ENCODE results near the gene EEPD1.
"Not testable (repeated sequence)": the region's sequence is repeated elsewhere in the genome, so short reads cannot be mapped to it uniquely, and the experiment has no call there.

EEPD1 gene

DNA sequence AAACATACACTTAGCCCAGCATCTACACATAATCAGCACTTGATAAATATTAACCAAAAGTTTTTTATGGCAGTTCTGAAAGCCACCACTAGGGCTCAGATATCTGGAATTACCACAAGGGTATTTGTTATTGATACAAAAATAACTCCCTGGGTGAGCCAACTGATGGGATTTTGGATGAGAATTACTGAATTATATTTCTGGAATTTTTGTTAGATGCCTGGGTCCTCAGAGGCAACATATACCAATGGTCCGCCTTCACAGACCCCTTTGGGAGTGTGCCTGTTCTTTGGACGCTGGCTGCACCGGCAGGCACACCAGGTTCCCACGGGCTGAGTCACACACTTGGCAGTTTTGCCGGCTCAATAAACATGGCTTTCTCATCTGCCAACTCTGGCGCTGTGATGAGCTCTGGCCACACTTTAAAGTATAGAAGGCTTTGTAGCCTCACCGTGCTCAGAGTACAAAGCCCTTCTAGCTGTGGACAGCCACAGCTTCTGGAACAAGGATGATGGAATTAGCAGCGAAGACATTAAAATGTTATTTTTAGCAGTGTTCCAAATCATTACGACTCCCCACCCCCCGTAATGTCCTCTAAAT lies 24.5 kb upstream of the EEPD1 start:
- DNase-seq (ENCODE audit: low read depth in 1 of 2, low spot score in 1 of 2) = no peak

DNA sequence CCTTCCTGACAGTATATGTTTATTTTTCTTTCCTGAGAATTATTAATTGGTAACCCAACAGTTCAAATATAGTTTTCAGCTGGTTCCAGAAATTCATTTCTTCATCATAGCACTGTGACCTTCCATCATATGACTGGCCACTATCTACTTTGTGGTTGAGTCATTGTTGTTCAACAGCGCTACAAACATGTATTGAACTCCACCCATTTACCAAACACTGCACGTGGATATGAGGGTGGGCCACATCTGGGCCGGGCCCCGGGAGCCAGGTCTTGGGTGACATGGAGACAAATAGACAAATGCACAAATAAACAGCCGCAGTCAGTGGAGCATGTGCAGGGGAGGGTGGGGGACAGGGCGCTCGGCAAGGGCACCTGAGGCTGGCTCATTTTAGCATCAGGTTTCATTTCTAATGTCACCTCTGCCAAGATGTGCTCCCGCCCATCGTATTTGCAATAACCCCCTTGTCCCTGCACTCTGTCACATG lies 24.0 kb upstream of the EEPD1 start:
- DNase-seq (ENCODE audit: low read depth in 1 of 2, low spot score in 1 of 2) = no peak

DNA sequence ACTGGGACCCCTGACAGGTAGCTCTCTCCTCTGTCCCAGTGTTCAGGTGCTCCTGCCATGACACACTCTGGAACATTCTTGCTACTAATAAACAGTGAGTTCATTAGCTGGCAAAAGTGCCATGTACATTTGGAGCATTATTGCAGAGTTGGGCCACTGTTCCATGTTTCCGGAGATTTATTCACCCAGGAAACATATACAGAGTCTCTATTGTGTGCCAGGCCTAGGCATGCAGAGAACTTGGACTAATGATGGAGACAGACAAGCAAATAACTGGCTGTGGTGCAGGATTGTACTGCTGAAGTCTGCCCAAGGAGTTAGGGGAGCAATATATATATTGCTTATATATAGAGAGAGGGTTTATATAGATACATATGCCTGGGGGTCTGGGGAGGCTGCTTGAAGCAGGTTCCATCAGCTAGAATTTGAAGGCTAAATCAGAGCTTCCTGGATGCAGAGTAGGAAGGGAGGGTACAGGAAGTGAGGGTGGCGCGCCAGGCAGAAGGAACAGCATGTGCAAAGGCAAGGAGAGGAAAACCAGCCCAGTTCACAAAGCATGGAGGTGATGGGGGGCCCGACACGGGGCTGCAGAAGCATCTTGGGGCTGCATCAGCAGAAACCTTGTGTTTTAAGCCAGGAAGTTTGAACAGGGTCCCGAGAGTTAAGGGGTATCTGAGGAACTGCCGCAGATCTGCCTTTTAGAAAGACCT lies 22.7 kb upstream of the EEPD1 start:
- DNase-seq (ENCODE audit: low read depth in 1 of 2, low spot score in 1 of 2) = no peak

DNA sequence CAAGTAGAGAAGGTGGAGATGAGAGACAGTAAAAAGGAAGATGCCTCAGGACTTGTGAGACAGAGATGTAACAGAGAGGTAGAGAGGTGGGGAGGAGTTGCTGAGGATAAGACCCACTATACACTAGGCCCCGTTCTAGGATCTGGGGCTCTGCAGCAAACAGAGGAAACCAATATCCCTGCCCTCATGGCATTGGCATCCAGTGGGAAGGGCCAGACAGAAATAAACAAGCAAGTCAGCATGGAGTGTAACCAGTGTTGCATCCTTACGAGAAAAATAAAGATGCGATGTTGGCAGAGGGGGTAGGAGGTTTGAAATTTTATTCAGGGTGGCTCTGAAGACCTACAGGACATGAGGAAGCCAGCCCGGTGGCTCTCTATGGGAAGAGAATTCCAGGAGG lies 22.0 kb upstream of the EEPD1 start:
- no peak for DNase-seq (ENCODE audit: low read depth in 1 of 2, low spot score in 1 of 2)

DNA sequence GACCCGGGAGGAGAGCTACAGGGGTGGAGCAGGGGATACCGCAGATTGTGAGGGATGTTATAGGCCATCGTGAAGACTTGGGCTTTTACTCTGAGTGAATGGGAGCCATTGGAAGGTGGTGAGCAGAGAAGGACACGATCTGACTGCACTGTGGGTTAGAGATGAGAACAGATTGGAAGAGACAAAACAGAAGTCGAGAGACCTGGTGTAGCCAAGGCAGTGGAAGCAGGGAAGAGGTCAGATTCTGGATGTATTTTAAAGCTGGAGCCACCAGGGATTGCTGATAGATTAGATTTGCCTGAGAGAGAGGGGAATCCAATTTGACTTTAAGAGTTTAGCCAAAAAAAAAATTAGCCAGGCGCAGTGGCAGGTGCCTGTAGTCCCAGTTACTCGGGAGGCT lies 21.6 kb upstream of the EEPD1 start:
- DNase-seq (ENCODE audit: low read depth in 1 of 2, low spot score in 1 of 2) = no peak

DNA sequence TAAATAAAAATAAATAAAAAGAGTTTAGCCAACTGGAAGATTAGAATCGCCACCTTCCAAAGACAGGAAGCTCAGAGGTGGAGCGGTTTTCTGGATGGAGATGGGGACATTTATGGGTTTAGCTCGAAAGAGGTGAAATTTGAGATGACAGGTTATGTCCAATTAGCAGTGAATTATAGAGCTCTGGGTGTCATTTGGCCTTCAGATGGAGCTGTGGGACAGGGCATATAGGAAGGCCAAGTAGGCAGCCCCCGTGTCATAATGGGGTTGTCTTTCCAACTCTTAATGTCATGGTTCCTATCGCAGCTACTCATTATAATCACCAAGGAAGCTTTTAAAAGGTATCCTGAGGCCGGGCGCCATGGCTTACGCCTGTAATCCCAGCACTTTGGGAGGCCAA lies 21.0 kb upstream of the EEPD1 start:
- no peak for DNase-seq (ENCODE audit: low read depth in 1 of 2, low spot score in 1 of 2)

DNA sequence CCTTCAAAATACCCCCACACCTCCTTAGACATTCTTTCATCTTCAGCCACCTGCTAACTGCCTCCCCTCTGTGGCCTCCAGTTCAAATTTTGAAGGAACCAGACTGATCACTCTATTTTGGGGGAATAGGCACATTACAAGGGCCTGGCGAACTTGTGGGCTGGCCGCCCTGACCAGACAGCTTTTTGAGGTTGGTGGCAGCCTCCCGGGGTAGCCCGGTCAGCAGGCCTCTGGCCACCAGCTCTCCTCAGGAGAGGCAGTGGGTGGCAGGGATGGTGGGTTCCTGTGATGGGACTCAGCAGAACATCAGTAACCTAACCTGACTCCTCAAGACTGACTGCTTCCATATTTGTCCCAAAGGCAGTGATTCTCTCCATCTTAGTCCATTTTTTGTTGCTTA lies 17.4 kb upstream of the EEPD1 start:
- DNase-seq (ENCODE audit: low read depth in 1 of 2, low spot score in 1 of 2) = no peak

DNA sequence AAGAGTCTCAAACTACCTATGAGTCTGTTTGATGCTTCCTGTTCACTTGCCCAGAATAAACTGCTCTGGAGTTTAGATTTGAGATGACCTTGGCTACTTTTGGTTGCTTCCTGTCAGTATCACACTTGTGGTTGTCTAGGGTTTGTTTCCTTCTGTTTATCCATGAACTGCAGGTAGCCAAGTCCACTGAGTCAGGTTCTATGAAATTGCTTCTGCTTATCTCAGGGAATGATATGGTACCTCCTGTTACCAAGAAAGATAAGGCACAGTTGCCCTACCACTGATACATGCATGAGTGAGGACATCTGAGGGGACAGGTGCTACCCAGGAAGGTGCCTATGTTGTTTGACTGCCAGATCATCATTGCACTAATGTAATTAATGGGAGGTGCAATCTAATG lies 15.8 kb upstream of the EEPD1 start:
- DNase-seq (ENCODE audit: low read depth in 1 of 2, low spot score in 1 of 2) = no peak

DNA sequence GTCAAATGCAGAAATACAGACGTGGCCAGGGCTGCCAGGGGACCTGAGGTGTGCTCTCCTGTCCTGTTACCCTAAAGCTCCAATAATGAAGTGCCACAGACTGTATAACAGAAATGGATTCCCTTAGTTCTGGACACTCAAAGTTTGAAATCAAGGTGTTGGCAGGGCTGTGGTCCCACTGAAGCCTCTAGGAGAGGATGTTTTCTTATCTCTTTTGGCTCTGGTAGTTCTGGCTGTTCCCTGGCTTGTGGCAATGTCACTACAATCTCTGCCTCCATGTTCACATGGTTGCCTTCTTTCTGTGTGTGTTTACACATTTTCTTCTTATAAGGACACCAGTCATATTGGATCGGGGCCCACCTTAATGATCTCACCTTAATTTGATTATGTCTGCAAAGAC lies 15.3 kb upstream of the EEPD1 start:
- DNase-seq (ENCODE audit: low read depth in 1 of 2, low spot score in 1 of 2) = no peak

DNA sequence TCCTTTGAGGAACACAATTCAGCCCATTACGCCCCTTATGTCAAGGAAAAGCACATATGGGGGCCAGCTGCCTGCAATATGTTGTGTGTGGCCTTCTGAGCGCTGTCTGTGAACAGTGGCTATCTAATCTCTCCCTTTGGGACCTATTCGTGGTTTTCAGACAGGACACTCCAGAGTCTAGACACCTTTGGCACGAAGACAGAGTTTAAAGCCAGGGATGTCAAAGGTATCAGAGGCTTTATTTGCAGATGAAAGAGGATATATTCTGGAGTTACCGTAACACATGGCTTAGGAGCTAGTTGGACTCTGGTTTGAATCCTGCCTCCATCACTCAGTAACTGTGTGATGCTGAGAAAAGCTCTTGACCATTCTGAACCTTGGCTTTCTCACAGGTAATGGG lies 14.8 kb upstream of the EEPD1 start:
- DNase-seq (ENCODE audit: low read depth in 1 of 2, low spot score in 1 of 2) = no peak

DNA sequence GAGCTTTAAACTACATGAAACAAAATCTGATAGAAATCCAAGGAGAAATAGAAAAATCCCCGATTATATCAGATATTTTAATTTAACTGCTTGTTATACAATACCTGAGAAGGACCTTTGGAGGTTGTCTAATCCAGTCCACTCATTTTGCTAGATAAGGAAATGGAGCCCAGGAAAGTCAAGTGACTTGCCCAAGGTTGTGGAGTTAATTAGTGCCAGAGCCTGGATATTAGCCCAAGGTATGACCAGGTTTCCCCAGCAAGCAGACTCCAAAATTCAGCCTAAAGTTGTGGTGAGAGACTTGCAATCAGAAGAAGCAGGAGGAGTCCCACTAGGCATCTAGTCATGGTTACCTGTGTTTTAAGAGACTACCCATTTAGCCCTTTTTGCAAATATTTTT lies 11.7 kb upstream of the EEPD1 start:
- no peak for DNase-seq (ENCODE audit: low read depth in 1 of 2, low spot score in 1 of 2)

DNA sequence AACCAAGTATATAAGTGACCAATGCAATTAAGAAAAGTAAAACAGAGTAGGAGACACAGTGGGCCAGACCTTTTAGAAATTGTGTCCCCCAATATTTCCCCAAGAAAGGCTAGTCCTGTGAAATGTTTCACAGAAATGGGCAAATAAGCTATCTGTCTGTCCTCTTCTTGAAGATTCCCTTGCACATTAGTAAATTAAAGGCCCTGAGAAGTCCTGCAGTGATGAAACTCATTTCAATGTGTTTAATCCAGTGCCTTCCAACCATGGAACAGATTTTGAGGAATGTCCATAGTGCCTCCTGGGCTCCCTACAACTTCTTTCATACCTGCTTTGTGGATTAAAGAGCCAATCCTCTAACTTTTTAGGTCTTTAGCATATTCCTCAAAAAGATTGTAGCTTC lies 11.2 kb upstream of the EEPD1 start:
- DNase-seq (ENCODE audit: low read depth in 1 of 2, low spot score in 1 of 2) = no peak

DNA sequence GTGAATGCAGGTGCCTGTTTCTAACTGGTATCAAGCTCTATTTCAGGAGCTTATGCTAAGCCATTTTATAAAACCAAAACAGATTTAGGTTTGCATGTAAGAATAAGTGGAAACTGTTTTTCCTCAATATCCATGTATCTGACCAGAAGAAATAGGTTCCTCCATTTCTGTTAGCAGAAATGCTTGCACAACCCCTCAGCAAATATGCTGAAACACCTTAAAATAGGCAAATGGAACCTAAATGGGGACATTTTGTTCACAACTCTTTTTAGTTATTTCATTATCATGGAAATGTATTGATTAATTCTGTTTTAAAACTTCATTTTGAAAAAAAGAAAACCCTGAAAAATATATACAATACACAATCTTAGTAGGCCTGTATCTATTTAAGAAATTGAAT lies 8.9 kb upstream of the EEPD1 start:
- DNase-seq (ENCODE audit: low read depth in 1 of 2, low spot score in 1 of 2) = no peak

DNA sequence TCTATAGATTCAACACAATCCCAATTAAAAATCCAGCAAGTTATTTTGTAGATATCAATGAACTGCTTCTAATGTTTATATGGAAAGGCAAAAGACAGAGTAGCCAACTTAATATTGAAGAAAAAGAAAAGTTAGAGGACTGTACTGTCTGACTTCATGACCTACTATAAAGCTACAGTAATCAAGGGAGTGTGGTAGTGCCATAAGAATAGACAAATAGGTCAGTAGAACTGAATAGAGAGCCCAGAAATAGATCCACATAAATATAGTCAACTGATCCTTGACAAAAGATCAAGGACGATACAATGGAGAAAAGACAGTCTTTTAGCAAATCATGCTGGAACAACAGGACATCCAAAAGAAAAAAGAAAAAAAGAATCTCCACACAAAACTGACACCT lies 7.4 kb upstream of the EEPD1 start:
- no peak for DNase-seq (ENCODE audit: low read depth in 1 of 2, low spot score in 1 of 2)

DNA sequence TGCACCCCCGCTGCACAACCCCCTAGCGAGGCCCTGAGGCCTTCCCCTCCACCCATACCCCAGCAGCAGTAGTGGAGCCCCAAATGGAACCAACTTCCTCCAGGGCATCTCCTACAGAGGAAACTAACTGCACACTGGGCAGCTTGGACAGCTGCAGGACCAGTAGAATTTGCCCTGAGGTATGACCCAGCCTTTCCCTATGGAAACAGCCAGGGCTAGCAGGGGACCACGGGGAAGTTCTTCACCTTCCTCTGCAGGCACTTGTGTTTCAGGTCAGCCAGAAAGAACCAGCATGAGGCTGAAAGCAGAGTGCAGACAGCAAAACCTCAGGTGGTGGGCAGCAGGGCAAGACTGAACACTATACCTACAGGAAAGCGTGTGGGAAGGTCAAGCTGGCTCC lies 5.7 kb upstream of the EEPD1 start:
- no peak for DNase-seq (ENCODE audit: low read depth in 1 of 2, low spot score in 1 of 2)

DNA sequence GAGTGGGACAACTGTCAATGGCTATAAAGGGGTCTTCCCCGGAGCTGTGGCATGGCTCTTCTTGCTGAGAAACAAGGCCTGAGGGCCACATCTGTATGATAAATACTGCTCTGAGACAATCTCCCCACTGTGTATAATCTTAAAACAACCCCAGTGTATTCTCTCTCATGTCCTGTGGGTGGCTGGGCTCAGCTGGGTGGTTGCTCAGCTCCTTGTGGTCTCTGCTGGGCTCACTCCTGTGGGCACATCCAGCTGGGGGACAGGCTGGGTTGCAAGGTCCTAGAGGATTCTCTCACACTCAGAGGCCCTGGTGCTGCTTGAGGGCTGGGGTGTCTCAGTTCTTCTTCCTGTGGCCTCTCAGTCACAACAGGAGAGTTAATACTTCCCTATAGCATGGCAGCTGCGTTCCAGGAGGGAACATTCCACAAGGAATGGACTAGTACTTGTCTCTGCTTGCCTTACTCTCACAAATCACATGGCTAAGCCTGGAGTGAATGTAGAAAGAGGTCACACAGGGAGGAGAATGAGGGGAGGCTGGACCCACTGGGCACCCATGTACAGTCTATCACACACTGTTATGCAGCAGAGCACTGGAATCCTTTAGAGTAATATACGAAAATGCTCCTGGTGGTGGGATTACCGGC lies 4.5 kb upstream of the EEPD1 start:
- no peak for DNase-seq (ENCODE audit: low read depth in 1 of 2, low spot score in 1 of 2)

DNA sequence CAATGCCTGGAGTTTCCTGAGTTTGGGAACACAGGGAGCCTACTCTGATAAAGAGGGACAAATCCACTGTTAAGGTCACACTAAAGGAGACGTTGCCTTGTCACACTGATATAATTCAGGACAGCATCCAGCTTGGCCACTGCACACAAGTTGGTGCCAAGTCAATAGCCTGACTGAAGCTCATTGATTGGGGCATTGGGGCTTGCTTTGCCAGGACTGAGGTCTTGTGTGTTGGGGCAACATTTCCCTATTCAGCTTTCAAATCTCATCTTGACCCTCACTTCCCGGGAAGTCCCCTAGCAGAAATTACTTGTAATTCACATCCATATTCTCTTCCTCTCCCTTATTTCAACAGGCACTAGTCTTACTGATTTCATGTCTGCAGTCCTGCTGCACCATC lies 3.8 kb upstream of the EEPD1 start:
- DNase-seq (ENCODE audit: low read depth in 1 of 2, low spot score in 1 of 2) = not testable (repeated sequence)

DNA sequence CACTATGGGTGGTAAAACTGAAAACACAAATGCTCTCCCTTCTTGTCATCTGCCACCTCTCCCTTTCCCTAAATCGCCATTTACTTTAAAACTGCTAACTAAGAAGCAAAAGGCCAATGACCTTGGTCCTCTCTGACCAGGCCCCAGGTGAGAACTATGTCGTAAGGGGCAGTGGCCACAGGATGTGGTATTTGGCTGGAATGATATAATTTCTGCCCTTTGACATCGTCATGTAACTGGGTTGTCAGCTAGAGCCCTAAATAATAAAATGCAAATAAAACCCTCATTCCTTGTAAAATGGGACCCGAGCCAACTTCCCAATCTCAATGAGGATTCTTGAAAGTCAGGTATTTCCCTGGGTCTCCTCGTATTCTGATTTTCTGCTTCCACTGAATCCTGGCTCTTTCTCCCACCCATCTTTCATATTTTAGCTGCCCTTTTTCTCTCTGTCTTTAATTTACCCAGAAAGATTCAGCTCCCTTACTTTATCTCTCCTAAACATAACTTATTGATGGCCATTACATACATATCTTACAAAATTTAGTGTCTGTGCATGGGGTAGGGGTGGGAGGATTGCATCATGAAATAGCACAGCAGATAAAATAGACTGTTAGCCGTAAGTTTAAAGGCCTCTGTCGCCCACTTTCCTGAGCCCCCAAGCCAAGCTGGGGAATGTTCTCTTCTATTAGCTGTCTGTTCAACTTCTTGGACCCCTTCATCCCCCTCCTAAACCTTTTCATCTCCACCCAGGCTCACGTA lies 3.2 kb upstream of the EEPD1 start:
- DNase-seq (ENCODE audit: low read depth in 1 of 2, low spot score in 1 of 2) = no peak

DNA sequence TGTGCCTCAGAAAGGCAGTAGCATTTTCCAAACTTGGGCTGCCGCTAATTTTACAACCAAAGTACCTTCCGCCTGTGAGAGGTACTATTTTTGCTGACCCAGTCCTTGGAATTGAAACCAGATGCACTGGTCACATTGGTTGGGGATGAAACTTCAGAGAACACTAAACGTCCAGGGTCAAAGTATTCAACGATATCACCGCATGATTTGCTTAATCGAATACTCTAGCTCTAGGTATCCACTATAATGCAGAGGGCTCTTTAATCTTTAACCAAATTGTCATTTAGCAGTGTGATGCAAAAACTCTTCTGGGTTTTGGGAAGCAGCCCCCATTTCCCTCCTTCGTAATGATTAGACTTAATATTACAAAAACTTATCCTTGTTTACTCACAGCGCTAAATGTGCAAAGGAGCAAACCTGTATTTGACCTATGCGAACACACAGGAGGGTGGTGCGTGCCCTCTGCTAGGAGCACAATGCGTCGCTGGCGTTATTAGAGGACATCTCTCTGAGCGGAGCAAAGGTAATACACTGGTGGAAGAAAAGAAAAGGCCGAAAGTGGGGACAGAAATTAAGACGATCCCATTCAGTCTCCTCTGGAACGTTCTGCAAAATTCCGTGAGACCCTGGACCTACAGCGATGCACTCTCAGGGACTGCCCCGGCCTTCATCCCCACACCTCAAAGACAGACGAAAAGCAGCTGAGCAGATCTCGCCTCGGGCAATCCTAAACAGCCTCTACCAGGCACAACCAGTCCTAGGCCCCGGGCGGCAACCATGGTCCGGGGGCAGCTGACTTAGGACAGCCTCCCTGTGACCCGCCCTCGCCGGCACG lies 916 bp upstream of the EEPD1 start:
- no peak for DNase-seq (ENCODE audit: low read depth in 1 of 2, low spot score in 1 of 2)

DNA sequence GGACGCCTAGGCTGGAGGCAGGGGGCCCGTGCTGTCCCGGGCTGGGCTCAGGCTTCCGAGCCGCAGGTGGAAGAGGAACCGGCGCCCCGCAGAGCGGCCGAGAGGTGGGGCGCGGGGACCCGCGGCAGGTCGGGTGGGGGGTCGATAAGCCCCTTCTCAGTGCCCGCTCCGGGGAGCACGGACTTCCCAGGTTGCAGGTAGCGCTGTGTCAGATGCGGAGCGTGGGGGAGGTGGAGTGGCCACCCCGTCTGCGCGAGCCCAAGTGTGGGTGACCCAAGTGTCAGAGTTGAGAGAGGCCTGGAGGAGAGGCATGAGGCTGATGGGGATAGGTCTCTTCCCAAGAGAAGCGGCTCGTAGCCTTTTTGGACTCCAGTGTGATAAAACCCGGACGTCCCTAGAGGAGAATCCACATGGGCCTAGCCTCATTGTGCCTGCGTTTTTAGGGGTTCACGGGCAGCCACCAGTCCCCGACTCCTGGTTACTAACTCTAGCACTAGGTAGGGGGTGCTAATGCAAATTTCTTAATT lies 580 bp downstream of the EEPD1 start:
- no peak for DNase-seq (ENCODE audit: low read depth in 1 of 2, low spot score in 1 of 2)

All from activated CD4-positive, alpha-beta T cell treated with anti-CD3 and anti-CD28 coated beads, Interleukin-2, amount 50 U/mL, for 24 hours (primary cell).